ENCODE data around the gene CFP.

The CFP gene

DNA sequence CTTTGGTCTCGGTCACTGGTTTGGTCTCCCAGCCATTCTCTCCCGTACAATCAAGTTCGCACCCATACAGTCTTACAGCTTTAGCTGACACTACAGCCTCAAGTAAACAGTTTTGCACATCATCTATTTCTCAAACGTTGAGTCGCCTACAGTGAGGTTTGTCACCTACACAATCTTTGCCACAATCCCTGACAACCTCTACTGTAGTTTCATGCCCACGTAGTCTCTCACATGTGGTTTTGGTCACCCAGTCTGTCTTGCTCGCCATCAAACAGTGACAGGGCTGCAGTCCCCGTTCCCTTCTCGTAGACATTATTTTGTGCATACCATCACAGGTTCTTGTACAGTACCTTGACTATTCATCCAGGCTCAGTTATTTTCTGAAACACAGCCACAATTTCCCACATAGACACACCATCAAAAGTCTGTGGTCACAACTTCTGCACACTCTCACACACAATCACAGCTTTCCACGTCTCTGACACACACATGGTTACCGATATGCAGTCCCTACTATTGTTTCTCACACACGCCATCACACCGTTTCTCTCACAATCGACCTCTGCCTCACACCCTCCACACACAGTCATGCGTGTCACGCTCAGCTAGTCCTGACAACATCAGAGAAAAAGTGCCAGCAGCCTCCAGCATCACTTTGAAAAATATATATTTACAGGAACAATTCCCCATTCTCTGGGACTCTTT, 5.3 kb upstream of the CFP start:
- TF ChIP-seq ZFX (IDR thresholded peaks at IDR 0.05), result no peak
- no peak overlapping the region for H3K27ac ChIP-seq

- H3K27ac ChIP-seq, result no peak overlapping the region
- no peak for TF ChIP-seq CTCF (conservative IDR thresholded peaks at IDR 0.05)
Observed at GRCh38 chrX:47633689-47634590, 4.2 kb upstream of the CFP start.

DNA sequence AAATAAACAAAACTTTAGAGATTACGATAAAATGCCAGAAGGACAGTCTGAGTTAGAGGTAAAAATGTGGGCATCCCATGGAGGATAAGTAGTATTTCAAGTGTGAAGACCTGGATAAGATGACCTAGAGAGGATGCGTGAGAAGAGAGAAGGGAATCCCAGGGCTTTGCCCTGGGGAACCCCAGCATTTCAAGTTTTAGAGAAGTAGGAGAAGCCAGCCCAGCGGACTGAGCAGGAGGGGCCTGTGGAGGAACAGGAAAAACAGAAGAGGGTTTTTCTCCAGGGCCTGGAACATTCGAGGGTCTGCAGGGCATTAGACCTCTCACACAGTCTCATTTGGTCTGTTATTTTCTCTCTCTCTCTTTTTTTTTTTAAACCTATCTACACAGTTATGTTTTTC, 2.9 kb upstream of the CFP start:
- TF ChIP-seq CTCF (conservative IDR thresholded peaks at IDR 0.05) (no peak), ZFX (IDR thresholded peaks at IDR 0.05) (no peak)
- H3K27ac ChIP-seq, result no peak overlapping the region

DNA sequence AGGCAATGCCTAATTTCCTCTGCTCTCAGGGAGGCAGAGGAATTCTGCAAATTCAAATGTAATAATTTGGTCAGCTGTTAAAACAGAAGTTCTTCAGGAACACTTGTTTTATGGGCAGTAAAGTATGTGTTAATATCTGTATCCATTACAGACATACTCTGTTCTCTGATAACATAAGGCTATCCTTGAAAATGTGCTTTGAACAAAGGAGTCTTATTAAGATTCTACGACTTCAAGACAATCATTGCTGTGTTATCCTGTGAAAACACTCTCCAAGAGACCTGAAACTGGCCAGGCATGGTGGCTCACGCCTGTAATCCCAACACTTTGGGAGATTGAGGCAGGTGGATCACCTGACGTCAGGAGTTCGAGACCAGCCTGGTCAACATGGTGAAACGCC, 1.9 kb upstream of the CFP start:
- TF ChIP-seq ZFX (IDR thresholded peaks at IDR 0.05) (no peak), CTCF (conservative IDR thresholded peaks at IDR 0.05) (no peak)
- no peak overlapping the region for H3K27ac ChIP-seq

GRCh38 chrX:47628982-47629381, 748 bp downstream of the CFP start:
- TF ChIP-seq CTCF (conservative IDR thresholded peaks at IDR 0.05), result no peak
- TF ChIP-seq ZFX (IDR thresholded peaks at IDR 0.05), result no peak
- H3K27ac ChIP-seq, result no peak overlapping the region

GRCh38 chrX:47625365-47625764, 4.4 kb downstream of the CFP start:
- H3K27ac ChIP-seq, result no peak overlapping the region
- TF ChIP-seq ZFX (IDR thresholded peaks at IDR 0.05) (no peak), CTCF (conservative IDR thresholded peaks at IDR 0.05) (no peak)

DNA sequence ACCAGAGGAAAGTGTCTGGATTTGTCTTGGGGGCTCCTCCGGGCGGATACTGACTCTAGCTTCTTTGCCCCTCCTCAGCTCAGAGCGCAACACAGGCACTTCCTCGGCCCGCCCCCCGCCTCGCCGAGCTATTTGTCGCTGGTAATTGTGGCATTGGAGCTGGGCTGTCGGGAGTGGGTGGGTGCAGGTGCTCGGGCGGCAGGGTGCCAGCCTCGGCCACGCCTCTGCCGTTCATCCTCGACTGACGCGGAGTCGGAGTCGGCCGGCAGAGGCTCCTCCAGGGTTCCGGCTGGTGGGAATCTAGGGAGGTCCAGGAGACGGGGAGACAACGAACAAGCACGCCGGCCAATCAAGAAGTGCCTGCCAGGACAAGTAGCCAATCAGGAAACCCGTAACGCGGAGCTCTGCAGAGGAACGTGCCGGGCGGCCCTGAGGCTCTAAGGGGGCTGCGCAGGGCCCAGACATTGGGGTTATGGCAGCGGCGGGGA, 6.1 kb downstream of the CFP start:
- no peak overlapping the region for H3K27ac ChIP-seq
- TF ChIP-seq CTCF (conservative IDR thresholded peaks at IDR 0.05) (no peak), ZFX (IDR thresholded peaks at IDR 0.05) (no peak)

Data from C4-2B (cell line).